K562 (cell line): ENCODE data around the gene DNAJC25. TPM values are rescaled to one million over a fixed set of nuclear protein-coding genes. Genes with fewer than 3 reads are reported as not detected.
A peak's percentile ranks its signal among the peaks of the same experiment; 100 is the strongest.

Experiments used
- ARID3B ChIP-seq: fragments of 250-450 bp; sonication (Bioruptor Pico); IDR thresholded peaks from 2 replicates; pipeline ENCODE4 v1.4.0; 2020; ENCODE audit warnings: borderline replicate concordance
- EWSR1 ChIP-seq: fragments of 450-650 bp; IDR thresholded peaks from 2 replicates; pipeline ENCODE4 v1.6.1; 2018; ENCODE audit warnings: borderline replicate concordance, mild to moderate bottlenecking, low read depth, moderate library complexity; ENCODE audit not compliant: partially characterized antibody
- EZH2 ChIP-seq: IDR thresholded peaks from 2 replicates; pipeline ENCODE4 v1.6.1; 2012; ENCODE audit warnings: low read depth, mild to moderate bottlenecking, inconsistent platforms, low read length, borderline replicate concordance
- FOSL1 ChIP-seq: fragments of 200-800 bp; sonication (Bioruptor generic); conservative IDR thresholded peaks from 2 replicates; pipeline ENCODE4 v1.6.1; 2016; ENCODE audit warnings: missing genetic modification characterization, missing compliant biosample characterization
- MEIS2 ChIP-seq: fragments of 450-650 bp; IDR thresholded peaks from 2 replicates; pipeline ENCODE4 v1.6.1; 2014; ENCODE audit warnings: mild to moderate bottlenecking; ENCODE audit not compliant: partially characterized antibody
- NBN ChIP-seq: fragments of 450-650 bp; IDR thresholded peaks from 2 replicates; pipeline ENCODE4 v1.6.1; 2016; ENCODE audit warnings: low read depth, mild to moderate bottlenecking
- SMC3 ChIP-seq: conservative IDR thresholded peaks from 2 replicates; pipeline ENCODE4 v1.6.1; 2011; ENCODE audit warnings: low read depth, low read length, improper control_type of control experiment; ENCODE audit not compliant: insufficient read depth
- ZNF274 ChIP-seq: IDR thresholded peaks from 2 replicates; pipeline ENCODE4 v1.6.1; 2011; ENCODE audit warnings: low read depth, mild to moderate bottlenecking, low read length, moderate library complexity, borderline replicate concordance
- polyA plus RNA-seq, 8 experiments: library from polyadenylated mRNA; depleted of rRNA in 4 of 8; stranded (reverse) in 5 of 8; unstranded in 3 of 8; fragments of >200 nt; fragmentation: Nextera tagmentation in 2 of 8; fragmentation: Illumina TruSeq in 1 of 8; extraction: Ambion mirVana in 2 of 8; extraction: Trizol in 1 of 8; gene quantifications; 2 replicates each; pipeline versions ENCODE4 v1.2.1 to v1.2.3, GENCODE V29; 2011 to 2014; ENCODE audit warnings: inconsistent platforms in 1 of 8, missing spikeins in 1 of 8
- total RNA-seq, 7 experiments: library from RNA; depleted of rRNA in 6 of 7; stranded (reverse); fragments of >200 nt in 6 of 7; fragmentation: Illumina TruSeq in 2 of 7; extraction: Trizol in 2 of 7; gene quantifications; 2 replicates each; pipeline versions ENCODE4 v1.2.1 to v1.2.3, GENCODE V29; 2011 to 2021; ENCODE audit warnings: low replicate concordance in 1 of 7
- TF ChIP-seq, protein P1 (sequence below): fragments of 250-450 bp; sonication (Bioruptor Pico); IDR thresholded peaks from 2 replicates; pipeline ENCODE4 v1.4.0; 2020

DNAJC25 gene
- total and polyA plus RNA-seq, 9 of the 15 experiments (the other 6 are each of a cell fraction or from before 2014, with no cell fraction given), result 3.7 to 11.2 (median 7.1) TPM

GRCh38 chr9:111621895-111622480 is 9.1 kb upstream of the DNAJC25 start (continued):
- TF ChIP-seq, protein P1, sequence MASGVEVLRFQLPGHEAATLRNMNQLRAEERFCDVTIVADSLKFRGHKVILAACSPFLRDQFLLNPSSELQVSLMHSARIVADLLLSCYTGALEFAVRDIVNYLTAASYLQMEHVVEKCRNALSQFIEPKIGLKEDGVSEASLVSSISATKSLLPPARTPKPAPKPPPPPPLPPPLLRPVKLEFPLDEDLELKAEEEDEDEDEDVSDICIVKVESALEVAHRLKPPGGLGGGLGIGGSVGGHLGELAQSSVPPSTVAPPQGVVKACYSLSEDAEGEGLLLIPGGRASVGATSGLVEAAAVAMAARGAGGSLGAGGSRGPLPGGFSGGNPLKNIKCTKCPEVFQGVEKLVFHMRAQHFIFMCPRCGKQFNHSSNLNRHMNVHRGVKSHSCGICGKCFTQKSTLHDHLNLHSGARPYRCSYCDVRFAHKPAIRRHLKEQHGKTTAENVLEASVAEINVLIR, result no peak
- TF ChIP-seq ZNF274 (no peak), FOSL1 (tag) (no peak), EZH2 (no peak), ARID3B (CRISPR knock-in tag) (no peak), MEIS2 (no peak), NBN (no peak), SMC3 (0 out of 2 replicates have a peak, but pooled peaks have one; percentile 24), EWSR1 (no peak)
